ENCODE results near the gene ABCC5. TPM values are rescaled to one million over a fixed set of nuclear protein-coding genes. Genes with fewer than 3 reads are reported as not detected.

The ABCC5 gene
- total and polyA plus RNA-seq, 2 of the 8 experiments (the other 6 are each of a cell fraction or from before 2014, with no cell fraction given), result 25.3 to 40.8 TPM

GRCh38 chr3:183937601-183938286 is 79.9 kb downstream of the ABCC5 start:
- CTCF ChIA-PET (ENCODE audit: partially characterized antibody), result interaction anchor here (0.8 kb wide), 1 partner anchor 52 kb away, joined by 3 read pairs; no protein-coding TSS in a partner anchor
- no peak for TF ChIP-seq RBBP5 (IDR thresholded peaks at IDR 0.05; ENCODE audit: borderline replicate concordance, low read depth, low read length)
- TF ChIP-seq KDM4A (IDR thresholded peaks at IDR 0.05; ENCODE audit: low read depth, low read length, severe bottlenecking), result no peak
- no peak for TF ChIP-seq NRF1 (IDR thresholded peaks at IDR 0.05; ENCODE audit: low read depth, low read length)
- no peak for TF ChIP-seq ATF2 (IDR thresholded peaks at IDR 0.05; ENCODE audit: low read length)
- no peak for TF ChIP-seq CBX8 (IDR thresholded peaks at IDR 0.05; ENCODE audit: borderline replicate concordance, low read depth, low read length)

More at GRCh38 chr3:183937601-183938286, 79.9 kb downstream of the ABCC5 start:
- Histone ChIP-seq H3K79me1 (ENCODE audit: low read depth, low read length) (no peaks in the 10 kb centered on the region), H3K9ac (replicated peaks in 1 of 4; ENCODE audit: extremely low read depth in 1 of 4, low read depth in 3 of 4, low read length in 3 of 4) (no peak overlapping the region), H3K18ac (ENCODE audit: extremely low read depth, low read length) (no peak overlapping the region), H3K4me3 (ENCODE audit: extremely low read depth in 1 of 4, insufficient read depth in 2 of 4, low read depth in 3 of 4, low read length in 4 of 4) (no peak overlapping the region), H3K27me3 (replicated peaks in 1 of 4; ENCODE audit: control insufficient read depth in 3 of 4, extremely low read depth in 1 of 4, insufficient read depth in 3 of 4, low read length in 3 of 4) (no peaks in the 10 kb centered on the region), H4K5ac (ENCODE audit: insufficient read length, low read depth, low read length) (no peak overlapping the region), H2BK20ac (ENCODE audit: low read length) (no peak overlapping the region), H2AK5ac (ENCODE audit: low read depth, low read length) (no peak overlapping the region), H4K91ac (replicated peaks; ENCODE audit: insufficient read length, low read length) (no peak overlapping the region), H2BK5ac (ENCODE audit: low read depth, low read length) (no peak overlapping the region), H4K20me1 (replicated peaks in 1 of 2; ENCODE audit: control insufficient read depth in 1 of 2, insufficient read depth in 2 of 2, low read length in 2 of 2) (peaks cover 0 to 2% of the 10 kb centered on the region in 2 experiments), H2AFZ (ENCODE audit: low read length) (no peak overlapping the region), H2BK12ac (ENCODE audit: low read depth, low read length) (no peak overlapping the region), H3K4me2 (ENCODE audit: insufficient read depth in 1 of 2, low read depth in 2 of 2, low read length in 2 of 2) (no peak overlapping the region), H3K9me3 (ENCODE audit: insufficient read depth in 2 of 2, low read depth in 1 of 2, low read length in 1 of 2) (no peaks in the 10 kb centered on the region), H3K14ac (ENCODE audit: insufficient read length) (no peak overlapping the region), H3K23me2 (ENCODE audit: low read depth, low read length) (no peaks in the 10 kb centered on the region), H3K4me1 (replicated peaks in 1 of 4; ENCODE audit: control insufficient read depth in 3 of 4, insufficient read depth in 4 of 4, low read length in 3 of 4) (no peaks in the 10 kb centered on the region), H2BK15ac (ENCODE audit: low read length) (no peak overlapping the region), H3K23ac (ENCODE audit: insufficient read length) (no peak overlapping the region), H3K27ac (ENCODE audit: low read depth, low read length) (no peak overlapping the region), H4K8ac (ENCODE audit: extremely low read depth, insufficient read depth, low read length) (no peak overlapping the region), H3K79me2 (ENCODE audit: control insufficient read depth in 1 of 2, insufficient read depth in 2 of 2, low read length in 2 of 2) (no peaks in the 10 kb centered on the region), H3K36me3 (ENCODE audit: control insufficient read depth in 2 of 4, insufficient read depth in 4 of 4, low read length in 3 of 4) (peaks cover 0 to 27% (median 9%) of the 10 kb centered on the region in 4 experiments; a peak in 5 of 8 replicates), H3K4ac (replicated peaks; ENCODE audit: insufficient read length, low read depth, low read length) (no peak overlapping the region), H2BK120ac (replicated peaks; ENCODE audit: low read depth, low read length) (no peak overlapping the region), H3K56ac (replicated peaks; ENCODE audit: insufficient read length, low read depth, low read length) (no peak overlapping the region)
- POLR2A ChIA-PET (ENCODE audit: partially characterized antibody), result no interaction called here
- no peak for DNase-seq (ENCODE audit: low read depth in 1 of 2, low spot score in 2 of 2)
- no peak for FAIRE-seq
- WGBS, 2 experiments (ENCODE audit: extremely low coverage in 1 of 2, insufficient coverage in 1 of 2, insufficient read length in 1 of 2, insufficient replicate concordance in 2 of 2, low coverage in 1 of 2, low lambda C conversion rate in 2 of 2, missing lambda C conversion rate in 1 of 2), result 95% methylated on average over 10 of the region's 10 CpGs; no CpG with 5 or more reads in 1 of the 2 experiments

Measured in H1 (cell line).